SHP77 treated with DMSO at 0.1 percent for 48 hours (cell line): ENCODE results near the gene PHF23.

ENCODE experiments used
- DNase-seq: peaks from one replicate; lab custom pipeline; 2025; lab: John Stamatoyannopoulos, UW

The PHF23 gene

GRCh38 chr17:7237761-7238419, 1.4 kb downstream of the PHF23 start:
- no peak for DNase-seq

DNA sequence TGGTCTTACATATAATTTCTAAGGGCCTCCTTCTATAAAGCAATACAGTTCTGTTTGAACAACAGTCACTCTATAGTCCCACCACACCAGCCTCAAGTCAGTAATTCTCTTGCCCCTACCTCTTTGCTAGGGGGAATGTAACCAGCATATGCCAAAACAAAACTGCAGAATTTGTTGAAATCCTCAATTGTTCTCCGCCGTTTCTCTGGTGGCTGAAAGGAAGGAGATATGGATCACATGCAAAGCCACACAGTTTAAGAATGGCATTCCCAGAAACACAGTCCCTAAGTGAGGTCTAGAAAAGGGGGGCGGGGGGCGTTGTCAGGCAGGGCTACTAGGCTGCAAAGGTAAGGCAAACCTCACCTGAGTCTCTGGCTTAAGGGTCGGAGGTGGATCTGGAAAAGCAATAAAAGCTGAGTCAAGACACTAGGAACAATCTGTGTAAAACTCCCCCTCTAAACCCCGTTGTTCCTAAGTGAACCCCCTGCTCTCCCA, 1.9 kb downstream of the PHF23 start:
- DNase-seq: no peak

DNA sequence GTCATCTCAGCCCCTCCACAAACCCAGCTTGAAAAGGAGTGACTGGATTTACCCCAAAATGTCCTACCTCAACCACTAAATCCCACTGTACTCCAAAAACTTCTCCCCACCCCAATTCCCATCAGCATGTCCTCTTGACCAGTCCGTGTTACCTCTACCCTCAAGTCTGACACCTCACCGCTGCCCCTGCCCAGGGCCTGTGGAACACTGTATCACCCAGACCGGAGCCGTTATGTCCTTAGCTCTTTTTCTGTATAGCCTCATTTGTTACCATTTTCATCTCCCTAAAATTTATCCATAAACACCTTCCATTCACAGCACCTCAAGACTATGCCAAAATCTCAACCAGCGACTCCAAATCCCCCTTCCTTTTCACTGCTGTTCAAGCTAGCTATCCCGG, 2.4 kb downstream of the PHF23 start:
- no peak for DNase-seq

- no peak for DNase-seq
Observed at GRCh38 chr17:7235693-7236665, 3.3 kb downstream of the PHF23 start.

- peak; percentile 86 for DNase-seq
Observed at GRCh38 chr17:7234083-7234951, 4.9 kb downstream of the PHF23 start, which contains the start of gene DVL2. Gene DVL2 (minus strand): TSS chr17:7234517. CDS start chr17:7234262, 255 bp downstream.

GRCh38 chr17:7233701-7234082, 5.6 kb downstream of the PHF23 start:
- DNase-seq: no peak

DNA sequence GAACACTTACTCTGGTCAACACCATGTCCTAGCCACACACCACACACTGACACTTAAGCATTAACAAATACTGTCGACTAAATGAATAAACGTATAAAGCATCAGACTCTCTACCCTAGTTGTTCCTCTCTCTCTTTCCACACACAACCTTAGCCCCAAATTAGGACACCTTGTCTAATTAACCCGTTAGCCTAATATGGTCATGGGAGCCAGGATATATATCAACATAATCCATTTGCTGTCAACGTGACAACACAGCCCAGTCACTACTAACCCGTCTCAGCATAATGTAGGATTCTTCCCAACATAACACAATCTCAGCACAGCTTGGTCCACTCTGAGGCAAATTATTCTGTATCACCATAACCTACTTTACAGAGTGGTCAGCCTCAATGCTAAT, 7.1 kb downstream of the PHF23 start:
- DNase-seq: no peak

GRCh38 chr17:7229504-7229903, 9.8 kb downstream of the PHF23 start:
- no peak for DNase-seq

DNA sequence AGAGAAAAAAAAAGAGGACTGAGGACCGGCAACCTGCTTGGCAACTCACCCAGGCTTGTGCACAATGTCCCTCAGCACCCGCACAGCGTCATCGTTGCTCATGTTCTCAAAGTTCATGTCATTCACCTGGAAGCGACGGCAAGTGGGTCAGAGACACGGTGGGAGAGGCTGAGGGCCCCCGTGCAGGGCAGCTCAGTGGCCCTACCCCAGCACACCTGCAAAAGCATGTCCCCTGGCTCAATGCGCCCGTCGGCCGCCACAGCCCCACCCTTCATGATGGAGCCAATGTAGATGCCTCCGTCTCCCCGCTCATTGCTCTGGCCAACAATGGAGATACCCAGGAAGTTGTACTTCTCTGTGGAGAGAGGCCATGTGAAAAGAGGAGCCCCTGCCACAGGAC, 10.3 kb downstream of the PHF23 start:
- no peak for DNase-seq

DNA sequence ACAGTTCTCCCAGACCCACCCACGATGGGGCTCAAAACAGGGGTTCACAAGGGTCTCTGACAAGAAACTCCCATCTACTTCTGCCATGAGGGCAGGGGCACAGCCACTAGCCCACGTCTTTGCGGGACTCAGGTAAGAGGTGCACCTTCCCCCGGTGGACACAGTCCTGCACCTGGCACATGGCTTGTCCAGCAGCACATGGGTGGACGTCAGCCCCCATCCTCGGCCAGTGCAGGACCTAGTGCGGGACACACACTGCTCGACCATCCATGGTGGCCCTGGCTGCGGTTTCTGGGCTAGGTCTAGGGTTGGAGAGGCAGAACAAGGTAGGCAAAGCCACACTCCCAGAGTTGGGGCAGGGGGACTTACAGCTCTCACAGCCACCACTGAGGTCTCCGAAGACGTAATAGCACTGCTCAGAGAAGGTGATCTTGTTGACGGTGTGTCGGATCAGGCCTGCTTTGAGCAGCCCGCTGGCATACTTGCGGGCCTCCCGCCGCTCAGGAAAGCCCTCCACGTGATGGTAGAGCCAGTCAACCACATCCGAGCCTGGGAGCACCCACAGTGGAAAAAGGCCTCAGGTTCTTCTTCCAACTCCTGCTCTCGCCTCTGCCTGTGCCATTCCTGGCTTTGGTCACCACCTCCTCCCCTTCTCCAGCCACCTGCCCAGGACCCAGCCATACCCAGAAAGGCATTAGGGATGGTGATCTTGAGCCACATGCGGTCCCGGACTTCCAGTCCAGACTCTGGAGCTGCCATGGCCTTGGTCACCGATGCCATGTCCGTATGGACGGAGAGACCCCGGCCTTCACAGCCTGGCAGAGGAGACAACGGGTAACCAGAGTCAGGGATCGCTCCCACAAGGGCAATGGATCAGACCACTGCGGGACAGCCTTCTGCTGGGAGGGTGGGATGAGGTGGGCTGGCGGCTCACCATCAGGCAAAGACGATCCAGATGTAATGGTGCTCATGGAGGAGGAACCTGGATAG, 12.2 kb downstream of the PHF23 start:
- no peak for DNase-seq

DNA sequence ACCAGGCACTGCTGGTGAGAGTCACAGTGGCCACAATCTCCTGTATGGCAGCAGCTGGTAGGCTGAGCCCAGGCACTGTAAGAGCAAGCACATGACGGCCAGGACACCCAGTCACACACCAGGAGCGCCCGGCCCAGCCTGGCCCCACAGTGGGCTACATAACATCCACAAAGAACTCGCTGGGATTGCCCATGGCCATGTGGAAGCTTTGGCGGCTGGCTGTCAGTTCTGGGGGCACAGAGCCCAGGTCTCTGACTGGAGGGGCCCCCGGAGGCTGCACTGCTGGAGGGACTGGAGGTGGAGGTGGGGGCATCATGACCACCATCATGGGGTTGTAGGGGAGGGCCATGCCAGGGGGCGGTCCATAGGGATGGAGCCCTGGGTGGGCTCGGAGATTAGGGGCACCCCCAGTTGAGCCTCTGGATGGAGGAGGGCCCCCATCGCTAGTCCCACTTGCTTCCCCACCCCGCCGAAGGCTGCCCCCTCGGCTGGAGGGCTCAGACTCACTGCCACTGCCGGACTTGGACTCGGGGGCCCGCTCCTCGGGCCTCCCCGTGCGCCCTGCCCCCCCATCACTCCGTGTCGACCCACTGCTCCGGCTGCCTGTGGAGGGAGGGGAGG, 13.4 kb downstream of the PHF23 start:
- DNase-seq: no peak

- no peak for DNase-seq
Observed at GRCh38 chr17:7224661-7225111, 14.6 kb downstream of the PHF23 start.

DNA sequence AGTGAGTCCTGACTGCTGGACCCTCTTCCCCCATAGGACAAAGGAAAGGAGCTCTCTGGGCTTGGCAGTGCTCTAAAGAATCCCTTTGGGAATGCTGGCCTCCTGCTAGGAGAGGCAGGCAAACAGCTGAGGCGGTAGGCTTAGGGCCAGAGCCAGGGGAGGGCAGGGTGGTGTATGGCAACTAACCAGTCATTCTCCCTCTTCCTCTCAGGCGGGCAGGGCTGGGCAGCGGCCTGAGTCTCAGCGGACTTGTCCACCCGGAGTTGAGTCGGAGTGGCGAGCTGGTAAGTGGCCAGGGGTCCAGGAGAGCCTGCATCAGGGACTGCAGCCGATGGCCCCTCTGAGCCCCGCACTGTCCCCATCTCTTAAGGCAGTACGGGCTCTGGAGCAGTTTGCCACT, 15.1 kb downstream of the PHF23 start:
- no peak for DNase-seq

GRCh38 chr17:7223375-7223774, 15.9 kb downstream of the PHF23 start:
- no peak for DNase-seq

GRCh38 chr17:7222972-7223292, 16.3 kb downstream of the PHF23 start:
- no peak for DNase-seq

DNA sequence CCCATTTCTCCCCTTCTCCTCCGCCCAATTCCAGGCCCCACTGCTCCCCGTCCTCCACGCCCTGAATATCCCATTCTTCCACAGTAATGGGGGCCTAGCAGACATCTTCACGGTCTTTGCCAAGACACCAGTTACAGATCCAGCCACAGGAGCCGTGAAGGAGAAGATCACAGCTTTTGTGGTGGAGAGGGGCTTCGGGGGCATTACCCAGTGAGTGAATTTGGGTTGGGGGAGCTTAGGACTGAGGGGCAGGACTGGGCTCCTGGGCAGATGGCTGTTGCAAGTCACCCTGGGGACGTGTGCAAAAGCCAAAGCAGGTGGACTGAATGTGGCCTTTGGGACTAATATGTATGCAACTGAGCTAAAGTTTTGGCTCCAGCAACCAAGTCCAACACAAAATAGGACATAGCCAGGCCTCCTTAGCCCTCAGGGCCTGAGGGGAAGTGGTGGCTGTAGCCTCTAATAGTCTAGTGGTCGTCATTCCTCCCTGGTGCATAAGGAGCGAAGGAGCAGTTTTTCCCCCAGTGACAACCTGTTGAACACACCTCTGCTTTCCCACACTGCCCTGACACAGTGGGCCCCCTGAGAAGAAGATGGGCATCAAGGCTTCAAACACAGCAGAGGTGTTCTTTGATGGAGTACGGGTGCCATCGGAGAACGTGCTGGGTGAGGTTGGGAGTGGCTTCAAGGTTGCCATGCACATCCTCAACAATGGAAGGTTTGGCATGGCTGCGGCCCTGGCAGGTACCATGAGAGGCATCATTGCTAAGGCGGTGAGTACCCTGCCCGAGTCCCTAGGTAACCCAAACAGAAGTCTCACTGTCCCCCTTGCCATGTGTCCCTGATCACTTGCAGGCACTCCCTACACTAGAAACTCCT, 16.9 kb downstream of the PHF23 start:
- DNase-seq: no peak

GRCh38 chr17:7221278-7222092, 17.8 kb downstream of the PHF23 start:
- DNase-seq: no peak

- no peak for DNase-seq
Observed at GRCh38 chr17:7220593-7221277, 18.5 kb downstream of the PHF23 start.
